Calu3 (cell line): ENCODE measurements around the gene TEAD1. TPM values are rescaled to one million over a fixed set of nuclear protein-coding genes. Genes with fewer than 3 reads are reported as not detected.

Experiments used
- BruUV-seq: library from RNA; stranded (reverse); fragments of 400-500 nt; replicated peaks from 2 replicates; lab custom pipeline; 2021; lab: Mats Ljungman, UMichigan
- CTCF ChIA-PET: fragments of 300-600 bp; sonication (Branson Sonifier 250); formaldehyde crosslinking; loops from one replicate; lab custom pipeline; 2022; ENCODE audit warnings: antibody characterized with exemption; lab: Charles Lee
- DNase-seq: peaks from one replicate; pipeline ENCODE4 v3.0.0; 2022
- H3K27ac Mint-ChIP-seq: one replicate; pipeline ENCODE4 v1.8.0; 2022; ENCODE audit warnings: mixed read lengths; ENCODE audit not compliant: unreplicated experiment
- H3K27me3 Mint-ChIP-seq: one replicate; pipeline ENCODE4 v1.8.0; 2022; ENCODE audit warnings: mixed read lengths; ENCODE audit not compliant: unreplicated experiment
- H3K36me3 Mint-ChIP-seq: one replicate; pipeline ENCODE4 v1.8.0; 2022; ENCODE audit warnings: mild to moderate bottlenecking, moderate library complexity, mixed read lengths; ENCODE audit not compliant: insufficient read depth, unreplicated experiment
- H3K4me1 Mint-ChIP-seq: one replicate; pipeline ENCODE4 v1.8.0; 2022; ENCODE audit warnings: mild to moderate bottlenecking, low read depth, mixed read lengths; ENCODE audit not compliant: unreplicated experiment
- H3K4me3 Mint-ChIP-seq: one replicate; pipeline ENCODE4 v1.8.0; 2022; ENCODE audit warnings: mild to moderate bottlenecking, low read depth, moderate library complexity, mixed read lengths; ENCODE audit not compliant: unreplicated experiment
- H3K9me3 Mint-ChIP-seq: one replicate; pipeline ENCODE4 v1.8.0; 2022; ENCODE audit warnings: low read depth, mixed read lengths; ENCODE audit not compliant: unreplicated experiment
- intact Hi-C: fragments of 100-400 bp; cut with micrococcal nuclease; formaldehyde crosslinking; loops from one replicate; pipeline ENCODE4 v1.10.0; 2022; ENCODE audit not compliant: unreplicated experiment
- total RNA-seq: library from RNA; stranded (reverse); gene quantifications from 2 replicates; pipeline ENCODE4 v1.2.3, GENCODE V29; 2022
- TF ChIP-seq, protein P1 (sequence below): fragments of 200-600 bp; IDR thresholded peaks from one replicate; pipeline ENCODE4 v1.8.0; 2022; ENCODE audit warnings: antibody characterized with exemption; ENCODE audit not compliant: unreplicated experiment

Gene TEAD1
- total RNA-seq, 1 experiment from 2014 or later, result 104 TPM

- CTCF ChIA-PET, result no interaction called here
- H3K4me1 Mint-ChIP-seq, result peaks cover 19% of the 10 kb centered on the region
- intact Hi-C loops, result no loop called here
- H3K9me3 Mint-ChIP-seq, result no peaks in the 10 kb centered on the region
- no TSS peak for BruUV-seq
- TF ChIP-seq, protein P1, sequence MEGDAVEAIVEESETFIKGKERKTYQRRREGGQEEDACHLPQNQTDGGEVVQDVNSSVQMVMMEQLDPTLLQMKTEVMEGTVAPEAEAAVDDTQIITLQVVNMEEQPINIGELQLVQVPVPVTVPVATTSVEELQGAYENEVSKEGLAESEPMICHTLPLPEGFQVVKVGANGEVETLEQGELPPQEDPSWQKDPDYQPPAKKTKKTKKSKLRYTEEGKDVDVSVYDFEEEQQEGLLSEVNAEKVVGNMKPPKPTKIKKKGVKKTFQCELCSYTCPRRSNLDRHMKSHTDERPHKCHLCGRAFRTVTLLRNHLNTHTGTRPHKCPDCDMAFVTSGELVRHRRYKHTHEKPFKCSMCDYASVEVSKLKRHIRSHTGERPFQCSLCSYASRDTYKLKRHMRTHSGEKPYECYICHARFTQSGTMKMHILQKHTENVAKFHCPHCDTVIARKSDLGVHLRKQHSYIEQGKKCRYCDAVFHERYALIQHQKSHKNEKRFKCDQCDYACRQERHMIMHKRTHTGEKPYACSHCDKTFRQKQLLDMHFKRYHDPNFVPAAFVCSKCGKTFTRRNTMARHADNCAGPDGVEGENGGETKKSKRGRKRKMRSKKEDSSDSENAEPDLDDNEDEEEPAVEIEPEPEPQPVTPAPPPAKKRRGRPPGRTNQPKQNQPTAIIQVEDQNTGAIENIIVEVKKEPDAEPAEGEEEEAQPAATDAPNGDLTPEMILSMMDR, result no peak
- H3K36me3 Mint-ChIP-seq, result no peaks in the 10 kb centered on the region
- no peak overlapping the region for H3K27ac Mint-ChIP-seq
- H3K27me3 Mint-ChIP-seq, result no peaks in the 10 kb centered on the region
- DNase-seq, result no peak
- H3K4me3 Mint-ChIP-seq, result no peak overlapping the region
Measured at GRCh38 chr11:12991426-12991825, 317.2 kb downstream of the TEAD1 start.

GRCh38 chr11:12993626-12994025 lies 319.4 kb downstream of the TEAD1 start:
- no peak overlapping the region for H3K4me3 Mint-ChIP-seq
- CTCF ChIA-PET, result interaction anchor here (0.9 kb wide), 1 partner anchor 71 kb away, joined by 3 read pairs; no protein-coding TSS in a partner anchor

More at GRCh38 chr11:12993626-12994025, 319.4 kb downstream of the TEAD1 start:
- BruUV-seq, result no TSS peak
- DNase-seq, result no peak
- Mint-ChIP-seq H3K9me3 (no peaks in the 10 kb centered on the region), H3K27me3 (no peaks in the 10 kb centered on the region), H3K4me1 (peaks cover 19% of the 10 kb centered on the region), H3K27ac (no peak overlapping the region), H3K36me3 (no peaks in the 10 kb centered on the region)
- intact Hi-C loops, result no loop called here
- TF ChIP-seq, protein P1, result no peak
